ENCODE results near the gene ARRDC1.
A peak's percentile ranks its signal among the peaks of the same experiment; 100 is the strongest.

Gene ARRDC1

GRCh38 chr9:137615387-137615871 lies 9.9 kb downstream of the ARRDC1 start:
- Histone ChIP-seq H2AFZ (ENCODE audit: low read length) (no peak overlapping the region), H3F3A (ENCODE audit: insufficient read depth, low read length) (no peaks in the 10 kb centered on the region), H3K36me3 (ENCODE audit: insufficient read depth, low read length) (peaks cover 35% of the 10 kb centered on the region), H3K9me3 (ENCODE audit: low read length) (no peaks in the 10 kb centered on the region), H3K9me2 (ENCODE audit: low read depth, low read length) (no peaks in the 10 kb centered on the region), H3K27me3 (ENCODE audit: insufficient read depth, low read length) (no peaks in the 10 kb centered on the region), H3K4me2 (ENCODE audit: low read length) (no peak overlapping the region), H3K79me2 (ENCODE audit: insufficient read depth, low read length) (peaks cover 23% of the 10 kb centered on the region), H3K4me1 (ENCODE audit: insufficient read depth, low read length, severe bottlenecking) (peaks cover 42% of the 10 kb centered on the region), H3K9ac (ENCODE audit: low read length) (no peak overlapping the region), H3K27ac (ENCODE audit: low read depth, low read length, poor library complexity, severe bottlenecking) (no peak overlapping the region), H3K4me3 (ENCODE audit: low read depth, low read length, poor library complexity, severe bottlenecking) (no peak overlapping the region), H4K20me1 (ENCODE audit: insufficient read depth, low read length) (no peaks in the 10 kb centered on the region)
- TF ChIP-seq CTCF (IDR thresholded peaks at IDR 0.05; ENCODE audit: low read length), result no peak
- no peak for TF ChIP-seq EZH2 (IDR thresholded peaks at IDR 0.05; ENCODE audit: borderline replicate concordance, low read length)

GRCh38 chr9:137618105-137619067 lies 12.9 kb downstream of the ARRDC1 start, which contains the start of gene EHMT1:
Gene EHMT1, plus strand, starts transcription at chr9:137619005. Its CDS starts 24 bp downstream, at chr9:137619029.
- Histone ChIP-seq H3K4me2 (ENCODE audit: low read length) (peak within 1 kb of the TSS; percentile 97), H2AFZ (ENCODE audit: low read length) (no peak within 1 kb of the TSS), H3K36me3 (ENCODE audit: insufficient read depth, low read length) (peaks cover 54% of the 10 kb centered on the region), H3K27ac (ENCODE audit: low read depth, low read length, poor library complexity, severe bottlenecking) (peak within 1 kb of the TSS; percentile 70), H3K4me3 (ENCODE audit: low read depth, low read length, poor library complexity, severe bottlenecking) (peak within 1 kb of the TSS; percentile 86), H4K20me1 (ENCODE audit: insufficient read depth, low read length) (no peaks in the 10 kb centered on the region), H3K9me3 (ENCODE audit: low read length) (no peaks in the 10 kb centered on the region), H3K4me1 (ENCODE audit: insufficient read depth, low read length, severe bottlenecking) (peaks cover 40% of the 10 kb centered on the region), H3K9ac (ENCODE audit: low read length) (peak within 1 kb of the TSS; percentile 95), H3F3A (ENCODE audit: insufficient read depth, low read length) (no peaks in the 10 kb centered on the region), H3K79me2 (ENCODE audit: insufficient read depth, low read length) (peaks cover 51% of the 10 kb centered on the region), H3K9me2 (ENCODE audit: low read depth, low read length) (no peaks in the 10 kb centered on the region), H3K27me3 (ENCODE audit: insufficient read depth, low read length) (no peaks in the 10 kb centered on the region)
- TF ChIP-seq CTCF (IDR thresholded peaks at IDR 0.05; ENCODE audit: low read length) (no peak), EZH2 (IDR thresholded peaks at IDR 0.05; ENCODE audit: borderline replicate concordance, low read length) (no peak)

GRCh38 chr9:137619240-137620047 lies 14.0 kb downstream of the ARRDC1 start:
- peak overlapping the region; percentile 82 for H3K4me3 ChIP-seq (ENCODE audit: low read depth, low read length, poor library complexity, severe bottlenecking)
- H2AFZ ChIP-seq (ENCODE audit: low read length), result no peak overlapping the region
- H3K27ac ChIP-seq (ENCODE audit: low read depth, low read length, poor library complexity, severe bottlenecking), result peak overlapping the region; percentile 70
- H3K79me2 ChIP-seq (ENCODE audit: insufficient read depth, low read length), result peaks cover 60% of the 10 kb centered on the region
- TF ChIP-seq CTCF (IDR thresholded peaks at IDR 0.05; ENCODE audit: low read length) (no peak), EZH2 (IDR thresholded peaks at IDR 0.05; ENCODE audit: borderline replicate concordance, low read length) (no peak)
- H3K9me2 ChIP-seq (ENCODE audit: low read depth, low read length), result no peaks in the 10 kb centered on the region
- peaks cover 42% of the 10 kb centered on the region for H3K4me1 ChIP-seq (ENCODE audit: insufficient read depth, low read length, severe bottlenecking)
- H3K36me3 ChIP-seq (ENCODE audit: insufficient read depth, low read length), result peaks cover 53% of the 10 kb centered on the region
- no peaks in the 10 kb centered on the region for H4K20me1 ChIP-seq (ENCODE audit: insufficient read depth, low read length)
- peak overlapping the region; percentile 97 for H3K4me2 ChIP-seq (ENCODE audit: low read length)
- H3F3A ChIP-seq (ENCODE audit: insufficient read depth, low read length), result no peaks in the 10 kb centered on the region
- peak overlapping the region; percentile 95 for H3K9ac ChIP-seq (ENCODE audit: low read length)
- H3K9me3 ChIP-seq (ENCODE audit: low read length), result no peaks in the 10 kb centered on the region
- no peaks in the 10 kb centered on the region for H3K27me3 ChIP-seq (ENCODE audit: insufficient read depth, low read length)
